Measurements from ENCODE around the gene ITGA8.
"Not testable (repeated sequence)": the region's sequence is repeated elsewhere in the genome, so short reads cannot be mapped to it uniquely, and the experiment has no call there.

The ITGA8 gene

DNA sequence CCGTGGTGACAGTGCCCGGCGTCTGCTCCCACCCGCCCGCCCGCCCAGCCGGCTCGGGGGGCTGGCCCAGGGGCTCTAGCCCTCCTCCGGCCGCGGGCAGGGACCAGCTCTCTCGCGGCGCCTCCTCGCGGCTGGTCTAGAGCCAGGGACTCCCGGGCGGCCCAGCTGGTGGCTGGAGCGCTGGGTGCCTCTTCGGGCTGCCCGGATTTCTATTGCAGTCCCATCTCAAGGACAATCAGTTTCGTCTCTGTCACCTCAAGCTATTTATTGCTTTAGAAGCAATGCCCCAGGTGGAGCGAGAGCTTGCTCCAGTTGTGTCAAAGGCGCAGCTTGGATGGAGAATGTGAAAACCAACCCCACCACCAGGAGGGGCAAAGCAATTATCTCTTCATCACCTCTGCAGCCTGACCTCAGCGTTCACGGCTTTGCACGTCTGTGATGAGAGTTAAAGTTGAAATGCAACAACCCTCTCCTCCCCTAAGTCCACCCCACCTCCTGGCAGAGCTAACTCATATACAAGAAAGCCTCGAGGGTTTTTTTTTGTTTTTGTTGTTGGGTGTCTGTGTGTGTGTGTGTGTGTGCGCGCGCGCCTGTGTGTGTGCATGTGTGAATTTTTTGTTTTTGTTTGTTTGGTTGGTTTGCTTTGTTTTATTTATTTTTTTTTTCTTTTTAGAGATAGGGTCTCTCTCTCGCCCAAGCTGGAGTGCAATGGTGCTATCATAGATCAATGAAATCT is at the start of gene ITGA8:
Gene ITGA8 (minus strand): TSS at position 24 of the 736 bp plus-strand sequence. CDS start 151 bp downstream, outside the sequence.
- no peak for DNase-seq (ENCODE audit: low read depth in 2 of 2)

GRCh38 chr10:15764892-15765454 is 45.3 kb upstream of the ITGA8 start:
- no peak for DNase-seq (ENCODE audit: low read depth in 2 of 2)

- no peak for DNase-seq (ENCODE audit: low read depth in 2 of 2)
These were observed 43.3 kb upstream of the ITGA8 start for GRCh38 chr10:15763006-15763405.

DNA sequence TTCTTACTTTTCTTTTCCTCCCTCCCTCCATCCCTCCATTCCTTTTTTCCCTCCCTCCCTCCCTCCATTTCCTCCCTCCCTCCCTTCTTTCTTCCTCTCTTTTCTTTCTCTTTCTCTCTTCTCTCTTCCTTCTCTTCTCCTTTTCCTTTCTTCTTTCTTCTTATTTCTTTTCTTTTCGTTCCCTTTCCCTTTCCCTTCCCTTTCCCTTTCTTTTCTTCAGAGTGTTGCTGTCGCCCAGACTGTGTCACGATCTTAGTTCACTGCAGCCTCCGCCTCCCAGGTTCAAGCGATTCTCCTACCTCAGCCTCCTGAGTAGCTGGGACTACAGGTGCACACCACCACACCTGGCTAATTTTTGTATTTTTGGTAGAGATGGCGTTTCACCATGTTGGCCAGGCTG is 42.5 kb upstream of the ITGA8 start:
- DNase-seq (ENCODE audit: low read depth in 2 of 2), result not testable (repeated sequence)

DNA sequence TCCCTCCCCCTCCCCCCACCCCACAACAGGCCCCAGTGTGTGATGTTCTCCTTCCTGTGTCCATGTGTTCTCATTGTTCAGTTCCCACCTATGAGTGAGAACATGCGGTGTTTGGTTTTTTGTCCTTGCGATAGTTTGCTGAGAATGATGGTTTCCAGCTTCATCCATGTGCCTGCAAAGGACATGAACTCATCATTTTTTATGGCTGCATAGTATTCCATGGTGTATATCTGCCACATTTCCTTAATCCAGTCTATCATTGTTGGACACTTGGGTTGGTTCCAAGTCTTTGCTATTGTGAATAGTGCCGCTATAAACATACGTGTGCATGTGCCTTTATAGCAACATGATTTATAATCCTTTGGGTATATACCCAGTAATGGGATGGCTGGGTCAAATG is 41.5 kb upstream of the ITGA8 start:
- DNase-seq (ENCODE audit: low read depth in 2 of 2), result not testable (repeated sequence)

GRCh38 chr10:15760681-15761080 is 41.0 kb upstream of the ITGA8 start:
- DNase-seq (ENCODE audit: low read depth in 2 of 2), result no peak

DNA sequence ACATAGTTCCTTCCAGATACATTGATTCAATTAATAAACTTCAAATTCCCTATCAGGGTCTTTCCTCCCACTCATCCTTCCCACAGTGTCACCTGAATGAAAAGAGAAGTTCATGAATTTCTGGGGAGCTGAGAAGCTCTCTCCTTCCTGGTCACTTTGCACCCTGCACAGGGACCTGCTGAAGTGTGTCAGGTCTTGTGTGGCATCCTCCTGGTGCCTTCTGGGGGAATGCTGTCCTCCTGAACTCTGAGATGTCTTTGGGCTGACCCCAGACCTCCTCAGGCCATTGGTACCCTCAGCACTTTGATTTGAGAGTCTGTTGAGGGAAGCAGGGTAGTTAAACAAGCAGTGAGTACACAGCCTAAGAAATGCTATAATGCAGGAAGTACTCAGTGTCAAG is 39.5 kb upstream of the ITGA8 start:
- no peak for DNase-seq (ENCODE audit: low read depth in 2 of 2)

DNA sequence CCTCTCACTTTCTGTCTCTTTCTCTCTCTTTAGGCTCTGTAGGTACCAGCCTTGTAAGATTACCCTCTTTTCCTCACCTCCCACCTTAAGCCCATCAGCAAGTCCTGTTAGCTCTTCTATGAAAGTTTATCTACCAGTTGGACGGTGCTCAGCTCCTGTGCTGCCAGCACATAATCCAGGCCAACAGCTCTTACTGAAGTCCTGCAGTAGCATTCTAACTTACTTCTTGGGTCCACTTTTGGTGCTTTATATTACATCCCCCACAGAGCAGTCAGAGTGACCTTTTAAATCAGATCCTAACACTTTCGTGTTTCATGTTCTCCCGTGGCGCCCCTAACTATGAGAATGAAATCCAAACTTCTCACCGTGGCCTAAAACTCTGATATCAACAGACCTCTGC is 38.9 kb upstream of the ITGA8 start:
- DNase-seq (ENCODE audit: low read depth in 2 of 2), result no peak

GRCh38 chr10:15754937-15755336 is 35.2 kb upstream of the ITGA8 start:
- no peak for DNase-seq (ENCODE audit: low read depth in 2 of 2)

DNA sequence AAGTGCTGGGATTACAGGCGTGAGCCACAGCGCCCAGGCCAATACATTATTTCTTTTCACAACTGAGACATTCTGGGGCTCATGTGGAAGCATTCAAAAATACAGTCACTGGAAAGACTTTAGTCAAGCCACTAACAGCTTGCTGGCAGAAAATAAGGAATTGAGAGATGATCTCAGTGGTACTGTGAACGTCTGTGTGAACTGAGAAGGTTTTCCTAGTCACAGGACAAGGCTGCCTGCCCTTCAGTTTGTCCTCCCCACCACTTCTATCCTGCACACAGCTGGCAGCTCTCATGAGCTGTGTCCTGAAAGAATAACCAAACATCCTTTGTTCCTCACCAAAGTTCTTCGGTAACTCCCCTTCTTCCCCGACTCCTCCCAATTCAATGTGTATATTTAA is 31.3 kb upstream of the ITGA8 start:
- no peak for DNase-seq (ENCODE audit: low read depth in 2 of 2)

- DNase-seq (ENCODE audit: low read depth in 2 of 2), result no peak
These were observed 28.4 kb upstream of the ITGA8 start for GRCh38 chr10:15748126-15748525.

DNA sequence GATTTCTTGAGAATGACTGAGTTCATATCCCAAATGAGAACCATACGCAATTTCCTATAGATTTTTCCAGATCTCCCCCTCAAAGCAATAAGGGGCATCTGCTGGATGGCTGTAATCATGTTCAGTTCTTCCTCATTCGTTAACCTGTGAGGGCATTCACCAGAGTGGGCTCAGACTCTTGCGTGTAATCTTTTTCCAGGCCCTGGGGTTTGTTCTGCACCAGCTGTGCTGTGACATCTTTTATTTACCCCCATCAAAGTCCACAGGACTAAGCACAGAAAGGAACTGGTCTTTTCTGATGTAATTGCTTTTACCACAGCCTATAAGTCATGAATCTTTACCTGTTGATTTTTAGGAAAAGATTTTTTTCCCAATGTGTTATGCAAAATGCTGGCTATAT is 27.9 kb upstream of the ITGA8 start:
- no peak for DNase-seq (ENCODE audit: low read depth in 2 of 2)

DNA sequence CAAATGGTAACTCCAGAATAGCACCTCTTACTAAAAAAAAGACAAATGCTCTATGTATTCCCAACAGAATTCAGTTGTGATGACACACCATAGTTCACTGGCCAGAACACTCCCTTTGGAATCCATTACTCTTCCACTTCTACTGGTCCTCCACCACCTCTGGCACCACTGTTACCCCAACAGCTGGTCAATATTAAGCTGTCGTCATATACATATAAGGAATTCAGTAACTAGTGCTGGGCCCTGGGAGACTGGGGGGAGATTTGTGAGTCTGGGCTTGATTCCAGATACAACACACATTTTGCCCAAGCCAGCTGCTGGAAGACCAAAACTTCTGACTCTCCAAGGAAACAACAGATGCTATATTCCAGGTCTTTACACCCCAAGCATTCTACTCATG is 26.0 kb upstream of the ITGA8 start:
- no peak for DNase-seq (ENCODE audit: low read depth in 2 of 2)

DNA sequence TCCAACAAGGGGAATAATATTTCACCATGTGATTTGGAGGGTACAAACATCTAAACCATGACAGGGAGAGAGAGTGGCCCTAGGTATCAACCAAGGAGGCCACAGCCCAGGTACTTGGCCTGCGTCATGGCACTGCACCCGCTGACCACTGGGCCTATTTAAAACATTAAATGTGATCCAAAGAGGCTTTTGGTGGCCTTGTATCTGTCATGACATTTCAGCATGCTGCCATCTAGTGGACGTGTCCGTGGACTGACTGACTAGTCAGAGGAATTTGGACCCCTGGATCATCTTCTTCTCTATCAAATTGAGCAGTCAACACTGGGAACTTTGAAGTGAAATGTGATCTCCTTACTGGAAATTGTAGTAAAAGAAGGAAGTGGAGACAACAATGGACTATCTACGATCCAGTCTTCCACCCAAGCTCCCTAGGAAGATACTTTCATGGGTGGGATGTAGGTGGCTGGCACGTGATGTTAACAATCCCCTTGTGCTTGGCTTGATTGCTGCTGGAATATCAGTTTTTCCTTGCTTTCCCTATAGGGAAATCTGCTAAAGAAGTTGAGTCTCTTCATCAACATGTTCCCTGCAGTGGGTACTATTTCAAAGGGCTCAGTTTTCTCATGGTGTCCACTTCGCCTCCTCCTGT is 24.6 kb upstream of the ITGA8 start:
- peak in 1 of 2 donors; percentile 8 for DNase-seq (ENCODE audit: low read depth in 2 of 2)

DNA sequence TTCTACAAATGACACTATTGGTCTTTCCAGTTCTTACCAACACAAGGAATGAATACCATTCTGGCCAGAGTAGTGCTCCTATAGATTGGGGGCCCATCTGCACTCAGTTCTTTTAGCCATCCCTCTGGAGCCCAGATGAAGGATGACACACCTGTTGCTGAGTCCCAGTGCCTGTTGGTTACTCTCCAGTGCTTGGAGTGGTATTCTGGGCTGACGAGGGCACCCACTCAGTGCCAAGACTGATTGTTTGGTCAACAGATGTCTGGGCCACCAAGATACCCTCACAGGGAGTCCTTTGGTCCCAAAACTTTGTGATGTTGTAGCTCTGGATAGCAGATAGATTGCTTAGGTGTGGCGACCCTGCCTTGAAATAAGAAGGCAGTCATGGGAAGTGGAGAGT is 23.7 kb upstream of the ITGA8 start:
- no peak for DNase-seq (ENCODE audit: low read depth in 2 of 2)

DNA sequence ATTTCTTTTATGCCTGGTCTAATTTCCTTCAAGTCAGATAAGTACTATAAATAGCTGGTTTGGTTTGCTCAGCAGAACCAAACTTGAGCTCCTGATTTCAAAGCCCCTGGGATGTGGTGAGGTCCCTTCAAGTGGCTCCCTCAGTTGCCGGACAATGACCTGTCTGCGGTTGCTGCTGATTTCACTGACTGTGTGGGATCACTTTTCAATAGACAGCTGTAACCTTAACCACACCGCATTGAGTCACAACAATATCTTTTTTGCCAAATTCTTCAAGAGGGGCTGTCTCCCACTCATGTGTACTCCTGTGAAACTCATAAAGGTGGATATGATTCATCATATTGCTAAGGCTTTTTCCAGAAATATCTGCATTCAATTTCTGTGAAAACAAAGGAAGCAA is 23.1 kb upstream of the ITGA8 start:
- no peak for DNase-seq (ENCODE audit: low read depth in 2 of 2)

DNA sequence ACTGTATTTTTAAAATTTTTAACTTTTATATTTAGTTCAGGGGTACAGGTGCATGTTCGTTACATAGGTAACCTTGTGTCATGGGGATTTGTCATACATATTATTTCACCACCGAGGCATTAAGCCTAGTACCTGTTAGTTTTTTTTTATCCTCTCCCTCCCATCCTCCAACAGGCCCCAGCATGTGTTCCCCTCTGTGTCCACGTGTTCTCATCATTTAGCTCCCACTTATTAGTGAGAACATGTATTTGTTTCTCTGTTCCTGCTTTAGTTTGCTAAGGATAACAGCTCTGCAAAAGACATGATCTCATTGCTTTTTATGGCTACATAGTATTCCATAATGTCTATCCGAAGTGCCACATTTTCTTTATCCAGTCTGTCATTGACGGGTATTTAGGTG is 22.4 kb upstream of the ITGA8 start:
- no peak for DNase-seq (ENCODE audit: low read depth in 2 of 2)

DNA sequence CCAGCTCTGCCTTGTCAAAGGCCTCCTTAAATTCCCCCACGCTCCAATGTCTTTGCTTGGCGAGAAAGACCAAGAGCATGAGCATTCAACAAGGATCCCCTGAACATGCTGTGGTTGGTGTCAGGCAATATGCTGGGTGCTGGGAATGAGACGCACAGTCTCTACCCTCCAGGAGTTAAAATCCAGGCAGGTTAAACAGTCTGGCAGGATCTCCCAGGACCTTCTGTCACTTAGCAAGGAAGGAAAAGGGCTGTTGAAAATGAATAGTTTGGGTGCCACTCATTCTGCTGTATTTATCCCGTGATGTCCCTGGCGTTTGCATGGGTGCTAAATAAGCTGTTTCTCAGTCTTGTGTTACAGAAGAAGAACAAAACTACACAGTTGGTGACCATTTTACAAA is 21.9 kb upstream of the ITGA8 start:
- DNase-seq (ENCODE audit: low read depth in 2 of 2), result no peak

GRCh38 chr10:15740261-15740660 is 20.5 kb upstream of the ITGA8 start:
- DNase-seq (ENCODE audit: low read depth in 2 of 2), result no peak

GRCh38 chr10:15739254-15739970 is 19.7 kb upstream of the ITGA8 start:
- DNase-seq (ENCODE audit: low read depth in 2 of 2), result no peak

GRCh38 chr10:15738270-15738925 is 18.7 kb upstream of the ITGA8 start:
- no peak for DNase-seq (ENCODE audit: low read depth in 2 of 2)

DNA sequence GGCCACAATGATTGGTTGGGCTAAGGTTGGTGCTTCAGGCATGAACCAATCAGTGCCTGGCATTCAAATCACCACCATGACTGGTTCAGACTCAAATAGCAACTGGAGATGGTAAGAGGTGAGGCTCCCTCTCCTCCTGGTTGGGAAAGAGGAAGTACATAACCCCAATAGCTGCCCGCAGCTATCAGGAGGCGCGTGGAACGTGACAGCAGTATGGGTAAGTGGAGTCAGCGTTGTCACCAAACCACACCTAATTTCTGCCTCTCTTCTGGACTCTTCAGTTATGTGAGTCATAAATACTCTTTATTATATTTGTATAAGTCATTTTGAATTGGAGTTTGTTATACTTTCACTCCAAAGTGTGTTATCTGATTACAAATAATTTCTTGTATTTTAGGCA is 17.9 kb upstream of the ITGA8 start:
- no peak for DNase-seq (ENCODE audit: low read depth in 2 of 2)
